Memory B cell (primary cell): ENCODE measurements around the gene MAP4K1.
"Not testable (repeated sequence)": the region's sequence is repeated elsewhere in the genome, so short reads cannot be mapped to it uniquely, and the experiment has no call there.

Experiments used
- ATAC-seq: fragments of 150-1000 bp; cut with Tn5 transposase; 2 replicates; pipeline ENCODE4 v1.10.0; 2021; ENCODE audit warnings: low read depth, mild to moderate bottlenecking, moderate library complexity
- DNase-seq, 2 donors: peaks; one replicate each; pipeline ENCODE4 v3.0.0; 2022; ENCODE audit warnings: low spot score in 2 of 2
- H3K27ac Mint-ChIP-seq: one replicate; pipeline ENCODE4 v1.8.0; 2022; ENCODE audit warnings: mild to moderate bottlenecking, moderate library complexity, mixed read lengths
- H3K27me3 Mint-ChIP-seq: one replicate; pipeline ENCODE4 v1.8.0; 2022; ENCODE audit warnings: mixed read lengths
- H3K36me3 Mint-ChIP-seq: one replicate; pipeline ENCODE4 v1.8.0; 2022; ENCODE audit warnings: mild to moderate bottlenecking, mixed read lengths
- H3K4me1 Mint-ChIP-seq: one replicate; pipeline ENCODE4 v1.8.0; 2022; ENCODE audit warnings: mixed read lengths
- H3K4me3 Mint-ChIP-seq: one replicate; pipeline ENCODE4 v1.8.0; 2022; ENCODE audit warnings: mild to moderate bottlenecking, moderate library complexity, mixed read lengths
- H3K9me3 Mint-ChIP-seq: one replicate; pipeline ENCODE4 v1.8.0; 2022; ENCODE audit warnings: mixed read lengths

The MAP4K1 gene

GRCh38 chr19:38624822-38625221 lies 7.1 kb upstream of the MAP4K1 start:
- Mint-ChIP-seq H3K4me3 (no peak overlapping the region), H3K9me3 (no peaks in the 10 kb centered on the region), H3K27me3 (no peaks in the 10 kb centered on the region), H3K4me1 (peaks cover 9% of the 10 kb centered on the region), H3K36me3 (peaks cover 40% of the 10 kb centered on the region), H3K27ac (peak overlapping the region; percentile 42)
- no peak for DNase-seq
- no peak for ATAC-seq

GRCh38 chr19:38619361-38620174 lies 1.8 kb upstream of the MAP4K1 start:
- DNase-seq (no peak), ATAC-seq (no peak)
- Mint-ChIP-seq H3K9me3 (no peaks in the 10 kb centered on the region), H3K4me3 (peak overlapping the region; percentile 99), H3K27ac (peak overlapping the region; percentile 97), H3K4me1 (peaks cover 29% of the 10 kb centered on the region), H3K27me3 (no peaks in the 10 kb centered on the region), H3K36me3 (peaks cover 23% of the 10 kb centered on the region)

- H3K27ac Mint-ChIP-seq: peak within 1 kb of the TSS; percentile 97
- ATAC-seq (peak; percentile 48), DNase-seq (peak; percentile 93 to 94)
- H3K4me1 Mint-ChIP-seq: peaks cover 35% of the 10 kb centered on the region
- peak within 1 kb of the TSS; percentile 99 for H3K4me3 Mint-ChIP-seq
- no peaks in the 10 kb centered on the region for H3K27me3 Mint-ChIP-seq
- H3K9me3 Mint-ChIP-seq: no peaks in the 10 kb centered on the region
- H3K36me3 Mint-ChIP-seq: peaks cover 18% of the 10 kb centered on the region
These were observed 1.0 kb upstream of the MAP4K1 start, which contains the start of gene EIF3K for GRCh38 chr19:38618590-38619360. EIF3K (plus strand) TSS chr19:38619188; CDS start chr19:38619269, 81 bp downstream.

- DNase-seq: peak; percentile 22 to 35
- Mint-ChIP-seq H3K27ac (peak overlapping the region; percentile 97), H3K9me3 (no peaks in the 10 kb centered on the region), H3K36me3 (peaks cover 25% of the 10 kb centered on the region), H3K4me1 (peaks cover 44% of the 10 kb centered on the region), H3K4me3 (peak overlapping the region; percentile 99), H3K27me3 (no peaks in the 10 kb centered on the region)
- peak; percentile 23 for ATAC-seq
These were observed 430 bp downstream of the MAP4K1 start for GRCh38 chr19:38617283-38617763.

- no peak for DNase-seq
- Mint-ChIP-seq H3K36me3 (peaks cover 19% of the 10 kb centered on the region), H3K4me3 (peak overlapping the region; percentile 99), H3K4me1 (peaks cover 44% of the 10 kb centered on the region), H3K27ac (peak overlapping the region; percentile 97), H3K27me3 (no peaks in the 10 kb centered on the region), H3K9me3 (no peaks in the 10 kb centered on the region)
- no peak for ATAC-seq
These were observed 1.5 kb downstream of the MAP4K1 start for GRCh38 chr19:38616265-38616664.

- peaks cover 46% of the 10 kb centered on the region for H3K4me1 Mint-ChIP-seq
- no peaks in the 10 kb centered on the region for H3K9me3 Mint-ChIP-seq
- H3K36me3 Mint-ChIP-seq: peaks cover 25% of the 10 kb centered on the region
- no peaks in the 10 kb centered on the region for H3K27me3 Mint-ChIP-seq
- DNase-seq (no peak), ATAC-seq (no peak)
- H3K4me3 Mint-ChIP-seq: peak overlapping the region; percentile 73
- peak overlapping the region; percentile 58 for H3K27ac Mint-ChIP-seq
These were observed 2.7 kb downstream of the MAP4K1 start for GRCh38 chr19:38615007-38615581.

- Mint-ChIP-seq H3K36me3 (peaks cover 28% of the 10 kb centered on the region), H3K27ac (no peak overlapping the region), H3K4me3 (no peak overlapping the region), H3K9me3 (no peaks in the 10 kb centered on the region), H3K27me3 (no peaks in the 10 kb centered on the region), H3K4me1 (peaks cover 40% of the 10 kb centered on the region)
- DNase-seq (no peak), ATAC-seq (no peak)
These were observed 3.5 kb downstream of the MAP4K1 start for GRCh38 chr19:38614289-38614688.

GRCh38 chr19:38606131-38606530 lies 11.6 kb downstream of the MAP4K1 start:
- H3K9me3 Mint-ChIP-seq: no peaks in the 10 kb centered on the region
- H3K27me3 Mint-ChIP-seq: no peaks in the 10 kb centered on the region
- peaks cover 9% of the 10 kb centered on the region for H3K4me1 Mint-ChIP-seq
- H3K36me3 Mint-ChIP-seq: peaks cover 31% of the 10 kb centered on the region
- no peak overlapping the region for H3K27ac Mint-ChIP-seq
- DNase-seq (no peak), ATAC-seq (no peak)
- no peak overlapping the region for H3K4me3 Mint-ChIP-seq

GRCh38 chr19:38602856-38603255 lies 14.9 kb downstream of the MAP4K1 start:
- not testable (repeated sequence) for H3K9me3 Mint-ChIP-seq, H3K27me3 Mint-ChIP-seq, H3K27ac Mint-ChIP-seq, H3K4me3 Mint-ChIP-seq, ATAC-seq, DNase-seq
- peaks cover 11% of the 10 kb centered on the region for H3K4me1 Mint-ChIP-seq
- peaks cover 34% of the 10 kb centered on the region for H3K36me3 Mint-ChIP-seq

- Mint-ChIP-seq H3K4me1 (peaks cover 8% of the 10 kb centered on the region), H3K36me3 (peaks cover 37% of the 10 kb centered on the region), H3K27me3 (no peaks in the 10 kb centered on the region), H3K27ac (peak overlapping the region; percentile 35), H3K4me3 (no peak overlapping the region), H3K9me3 (no peaks in the 10 kb centered on the region)
- ATAC-seq (no peak), DNase-seq (no peak)
These were observed 18.0 kb downstream of the MAP4K1 start for GRCh38 chr19:38599722-38600121.

- Mint-ChIP-seq H3K27ac (no peak overlapping the region), H3K4me1 (peaks cover 8% of the 10 kb centered on the region), H3K27me3 (no peaks in the 10 kb centered on the region), H3K9me3 (no peaks in the 10 kb centered on the region), H3K36me3 (peaks cover 40% of the 10 kb centered on the region), H3K4me3 (no peak overlapping the region)
- ATAC-seq (no peak), DNase-seq (no peak)
These were observed 20.7 kb downstream of the MAP4K1 start for GRCh38 chr19:38597075-38597474.

- Mint-ChIP-seq H3K36me3 (peaks cover 36% of the 10 kb centered on the region), H3K4me1 (peaks cover 8% of the 10 kb centered on the region), H3K27me3 (no peaks in the 10 kb centered on the region), H3K9me3 (no peaks in the 10 kb centered on the region), H3K27ac (peak overlapping the region; percentile 10), H3K4me3 (no peak overlapping the region)
- DNase-seq: no peak
- ATAC-seq: no peak
These were observed 21.4 kb downstream of the MAP4K1 start for GRCh38 chr19:38596057-38596981.

GRCh38 chr19:38592940-38593339 lies 24.8 kb downstream of the MAP4K1 start:
- Mint-ChIP-seq H3K36me3 (peaks cover 36% of the 10 kb centered on the region), H3K27ac (no peak overlapping the region), H3K4me3 (no peak overlapping the region), H3K4me1 (peaks cover 3% of the 10 kb centered on the region), H3K9me3 (no peaks in the 10 kb centered on the region), H3K27me3 (no peaks in the 10 kb centered on the region)
- no peak for DNase-seq
- ATAC-seq: no peak
